HTR-8/SVneo (cell line): ENCODE results near the gene NBPF1.
"Not testable (repeated sequence)": the region's sequence is repeated elsewhere in the genome, so short reads cannot be mapped to it uniquely, and the experiment has no call there.

Experiments
- DNase-seq: peaks from one replicate; pipeline ENCODE4 v3.0.0; 2011; ENCODE audit warnings: low spot score, mixed read lengths; ENCODE audit not compliant: insufficient read length
- FAIRE-seq: peaks from 2 replicates; lab custom pipeline; 2011; peaks lifted over from hg19 to GRCh38; lab: Jason Lieb, UNC

NBPF1 gene

DNA sequence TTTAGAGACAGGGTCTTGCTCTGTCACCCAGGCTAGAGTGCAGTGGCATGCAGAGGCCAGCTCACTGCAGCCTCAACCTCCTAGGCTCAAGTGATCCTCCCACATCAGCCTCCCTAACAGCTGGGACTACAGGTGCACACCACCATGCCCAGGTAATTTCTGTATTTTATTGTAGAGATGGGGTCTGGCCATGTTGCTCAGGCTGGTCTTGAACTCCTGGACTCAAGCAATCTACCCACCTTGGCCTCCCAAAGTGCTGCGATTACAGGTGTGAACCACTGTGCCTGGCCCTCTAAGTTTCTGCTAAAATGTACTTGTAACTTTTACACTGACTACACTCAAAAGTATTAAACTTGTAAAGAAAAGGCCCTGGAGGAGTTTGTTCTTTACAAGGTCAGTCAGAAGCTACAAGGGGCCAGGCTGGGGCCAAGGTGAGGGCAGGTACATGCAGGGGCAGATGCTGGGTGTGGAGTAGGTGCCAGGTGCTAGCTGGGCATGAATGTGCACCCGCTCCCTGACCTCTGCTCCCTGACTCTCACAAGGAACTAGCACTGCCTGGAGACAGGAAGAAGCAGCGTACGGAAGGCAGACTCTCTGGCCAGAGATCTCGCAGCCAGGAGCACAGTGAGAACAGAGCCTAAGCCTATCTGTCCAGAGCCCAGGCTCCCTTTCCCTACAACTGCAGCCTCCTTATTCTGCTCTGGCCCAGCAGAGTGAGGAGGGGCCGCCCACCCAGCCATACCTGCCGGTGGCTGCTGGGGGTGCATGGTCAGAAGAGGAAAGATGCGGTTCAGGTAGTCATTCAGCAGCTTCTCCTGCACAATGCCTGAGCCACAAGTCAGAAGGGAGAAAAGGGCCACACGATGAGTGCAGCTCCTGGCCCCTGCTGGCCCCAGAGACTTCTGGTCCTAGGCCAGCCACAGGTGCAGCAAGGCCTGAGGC, 28.9 kb upstream of the NBPF1 start:
- FAIRE-seq, DNase-seq: not testable (repeated sequence)

DNA sequence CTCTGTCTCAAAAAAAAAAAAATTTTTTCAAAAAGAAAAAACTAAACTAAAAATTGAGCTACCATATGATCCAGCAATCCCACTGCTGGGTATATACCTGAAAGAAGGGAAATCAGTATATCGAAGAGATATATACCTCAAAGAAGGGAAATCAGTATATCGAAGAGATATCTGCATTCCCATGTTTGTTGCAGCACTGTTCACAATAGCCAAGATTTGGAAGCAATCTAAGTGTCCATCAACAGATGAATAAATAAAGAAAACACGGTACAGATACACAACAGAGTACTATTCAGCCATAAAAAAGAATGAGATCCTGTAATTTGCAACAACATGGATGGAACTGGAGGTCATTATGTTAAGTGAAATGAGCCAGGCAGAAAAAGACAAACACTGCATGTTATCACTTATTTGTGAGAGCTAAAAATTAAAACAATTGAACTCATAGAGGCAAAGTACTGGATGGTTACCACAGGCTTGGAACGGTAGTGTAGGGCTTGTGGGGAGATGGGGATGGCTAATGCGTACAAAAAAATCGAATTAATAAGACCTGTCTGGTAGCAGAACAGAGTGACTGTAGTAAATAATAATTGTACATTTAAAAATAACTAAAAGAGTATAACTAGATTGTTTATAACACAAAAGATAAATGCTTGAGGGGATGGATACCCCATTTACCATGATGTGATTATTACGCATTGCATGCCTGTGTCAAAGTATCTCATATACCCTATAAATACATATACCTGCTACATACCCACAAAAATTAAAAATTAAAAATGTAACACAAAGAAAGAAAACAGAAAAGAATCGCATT, 28.0 kb upstream of the NBPF1 start:
- FAIRE-seq, DNase-seq: not testable (repeated sequence)

GRCh38 chr1:16639091-16640031, 26.0 kb upstream of the NBPF1 start:
- not testable (repeated sequence) for DNase-seq, FAIRE-seq

- not testable (repeated sequence) for DNase-seq
Observed at GRCh38 chr1:16637941-16638778, 24.8 kb upstream of the NBPF1 start.

DNA sequence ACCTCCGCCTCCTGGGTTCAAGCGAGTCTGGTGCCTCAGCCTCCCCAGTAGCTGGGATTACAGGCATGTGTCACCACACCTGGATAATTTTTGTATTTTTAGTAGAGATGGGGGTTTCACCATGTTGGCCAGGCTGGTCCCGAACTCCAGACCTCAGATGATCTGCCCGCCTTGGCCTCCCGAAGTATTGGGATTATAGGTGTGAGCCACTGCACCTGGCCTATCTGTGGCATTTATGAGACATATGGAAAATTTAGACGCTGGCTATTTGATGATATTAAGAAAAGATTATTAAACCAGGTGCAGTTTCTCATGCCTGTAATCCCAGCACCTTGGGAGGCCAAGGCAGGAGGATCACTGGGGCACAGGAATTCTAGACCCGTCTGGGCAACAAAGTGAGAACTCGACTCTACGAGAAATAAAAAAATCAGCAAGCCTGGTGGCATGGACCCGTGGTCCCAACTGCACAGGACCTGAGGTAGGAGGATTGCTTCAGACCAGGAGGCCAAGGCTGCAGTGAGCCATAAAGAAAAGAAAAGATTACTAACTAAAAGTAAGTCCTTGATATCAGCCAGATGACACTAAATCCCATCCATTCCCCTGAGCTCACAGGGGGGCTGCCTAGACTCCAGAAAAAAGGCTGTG, 23.3 kb upstream of the NBPF1 start:
- not testable (repeated sequence) for FAIRE-seq, DNase-seq

More at GRCh38 chr1:16637941-16638778, 24.8 kb upstream of the NBPF1 start:
- not testable (repeated sequence) for FAIRE-seq

GRCh38 chr1:16635959-16636358, 22.6 kb upstream of the NBPF1 start:
- FAIRE-seq, DNase-seq: not testable (repeated sequence)

GRCh38 chr1:16633540-16634282, 20.3 kb upstream of the NBPF1 start:
- not testable (repeated sequence) for DNase-seq, FAIRE-seq

DNA sequence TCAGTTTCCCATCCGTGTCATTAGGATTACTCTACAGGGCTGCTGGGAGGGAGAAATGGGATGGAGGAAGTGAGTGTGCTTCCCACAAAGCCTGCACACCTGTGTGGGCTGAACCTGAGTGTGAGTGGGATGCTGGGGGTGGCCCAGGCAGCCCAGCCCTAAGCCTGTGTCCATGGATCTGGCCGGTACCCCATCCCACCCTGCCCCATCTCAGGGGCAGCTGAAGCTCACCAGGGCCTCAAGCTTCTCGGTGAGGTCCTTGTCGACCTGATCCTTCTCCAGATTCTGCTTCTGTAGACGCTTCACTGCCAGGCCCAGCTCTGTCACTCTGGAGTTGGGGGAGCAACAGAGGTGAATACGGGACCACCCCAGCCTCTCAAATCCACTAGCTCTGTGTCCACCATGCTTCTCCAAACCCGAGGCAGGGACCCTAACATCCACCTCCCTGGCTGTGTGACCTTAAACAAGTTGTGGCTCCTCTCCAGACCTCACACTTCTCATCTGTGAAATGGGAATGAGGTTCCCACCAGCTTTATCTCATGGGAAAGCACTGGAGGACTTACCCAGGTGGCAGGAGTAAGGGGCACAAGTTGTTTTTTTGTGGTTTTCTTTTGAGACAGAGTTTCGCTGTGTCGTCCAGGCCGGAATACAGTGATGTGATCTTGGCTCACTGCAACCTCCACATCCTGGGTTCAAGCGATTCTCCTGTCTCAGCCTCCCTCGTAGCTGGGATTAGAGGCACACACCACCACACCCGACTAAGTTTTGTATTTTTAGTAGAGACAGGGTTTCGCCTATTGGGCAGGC, 18.9 kb upstream of the NBPF1 start:
- not testable (repeated sequence) for FAIRE-seq, DNase-seq

DNA sequence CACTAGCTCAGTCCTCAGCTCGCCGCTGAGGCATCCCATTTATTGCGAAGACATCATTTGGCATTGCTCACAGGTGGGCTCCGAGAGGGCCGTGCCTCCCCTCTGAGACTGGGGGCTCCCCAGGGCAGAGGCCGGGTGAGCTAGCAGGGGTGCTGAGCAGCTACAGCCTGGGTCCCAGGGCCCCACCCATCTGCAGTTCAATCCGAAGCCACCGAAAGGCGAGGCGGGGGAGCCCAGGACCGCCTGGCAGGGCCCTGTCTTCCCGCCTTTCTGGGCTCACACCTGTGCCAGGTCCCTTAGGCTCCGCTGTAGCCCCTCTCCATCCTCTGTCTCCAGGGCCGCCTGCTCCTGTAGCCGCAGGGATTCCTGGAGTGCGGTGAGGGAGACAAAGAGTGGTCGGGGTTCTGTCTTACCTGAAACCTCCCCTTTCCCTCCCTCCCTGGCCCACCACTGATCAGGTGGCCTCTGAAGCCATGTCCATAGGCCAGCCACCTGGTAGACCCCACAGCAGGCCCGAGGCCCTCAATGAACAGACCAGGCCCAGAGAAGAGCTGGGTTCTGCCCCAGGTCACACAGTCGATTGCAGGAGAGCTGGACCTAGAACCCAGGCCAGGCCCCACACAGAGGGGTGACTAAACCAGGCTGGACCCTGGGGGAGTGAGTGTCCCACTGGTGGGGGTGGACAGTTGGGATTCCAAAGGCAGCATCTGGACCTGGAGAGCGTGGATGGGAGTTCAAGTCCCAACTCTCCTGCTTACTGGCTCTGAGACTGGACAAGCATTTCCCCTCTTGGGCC, 18.1 kb upstream of the NBPF1 start:
- DNase-seq, result no peak
- FAIRE-seq, result no peak

GRCh38 chr1:16630661-16631247, 17.4 kb upstream of the NBPF1 start:
- no peak for DNase-seq
- FAIRE-seq, result no peak

DNA sequence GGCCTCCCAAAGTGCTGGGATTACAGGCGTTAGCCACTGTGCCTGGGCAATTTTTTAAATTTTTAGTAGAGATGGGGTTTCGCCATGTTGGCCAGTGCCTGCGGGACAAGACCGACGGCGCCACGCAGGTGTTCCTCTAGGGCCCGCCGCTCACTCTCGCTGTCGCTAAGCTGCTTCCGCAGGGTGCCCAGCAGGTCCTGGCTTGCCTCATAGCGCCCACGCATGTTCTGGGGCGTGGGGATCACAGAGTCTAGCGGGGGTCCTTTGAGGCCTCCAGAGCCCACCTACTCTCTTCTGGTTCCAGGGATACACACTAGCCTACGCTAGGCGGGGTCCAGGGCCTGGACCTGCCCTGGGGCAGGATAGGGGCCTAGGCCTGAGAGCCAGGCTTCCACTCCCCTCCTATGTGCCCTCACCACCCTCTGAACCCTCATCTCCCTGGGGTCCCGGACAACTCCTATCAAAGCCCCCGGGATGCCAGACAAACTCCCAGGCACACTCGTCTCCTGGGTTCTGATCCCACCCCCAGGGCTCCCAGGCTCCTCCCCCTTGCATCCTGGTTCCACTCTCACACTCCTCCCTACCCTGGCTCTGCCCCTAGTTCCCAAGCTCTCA, 16.7 kb upstream of the NBPF1 start:
- not testable (repeated sequence) for DNase-seq, FAIRE-seq

GRCh38 chr1:16628361-16629111, 15.2 kb upstream of the NBPF1 start:
- DNase-seq (no peak), FAIRE-seq (no peak)

GRCh38 chr1:16626409-16626983, 13.1 kb upstream of the NBPF1 start:
- not testable (repeated sequence) for FAIRE-seq, DNase-seq
